Measurements from ENCODE around the gene RGL1. TPM values are rescaled to one million over a fixed set of nuclear protein-coding genes. Genes with fewer than 3 reads are reported as not detected.

RGL1 gene
- total RNA-seq, 3 donors from 2014 or later (not counting 1 experiment from before 2014, with no cell fraction given) = 0.16 to 0.52 (median 0.40) TPM

- H3K9me3 ChIP-seq (ENCODE audit: control insufficient read depth, insufficient read depth, low read length) = no peaks in the 10 kb centered on the region
- H3K27me3 ChIP-seq (ENCODE audit: control insufficient read depth, insufficient read depth, low read length) = no peaks in the 10 kb centered on the region
- no peaks in the 10 kb centered on the region for H3K9me3 Mint-ChIP-seq
- intact Hi-C loops (cut with micrococcal nuclease) = no loop called here
- no peaks in the 10 kb centered on the region for H3K36me3 Mint-ChIP-seq
- H3K27ac ChIP-seq (ENCODE audit: low read length) = no peak overlapping the region
- ATAC-seq (no peak), DNase-seq (no peak)
- H3K27ac Mint-ChIP-seq = no peak overlapping the region
- no peak overlapping the region for H3K4me3 Mint-ChIP-seq
- no peak overlapping the region for H3K4me3 ChIP-seq (ENCODE audit: low read length)
- H3K4me1 Mint-ChIP-seq = no peaks in the 10 kb centered on the region
- TF ChIP-seq, protein P1, sequence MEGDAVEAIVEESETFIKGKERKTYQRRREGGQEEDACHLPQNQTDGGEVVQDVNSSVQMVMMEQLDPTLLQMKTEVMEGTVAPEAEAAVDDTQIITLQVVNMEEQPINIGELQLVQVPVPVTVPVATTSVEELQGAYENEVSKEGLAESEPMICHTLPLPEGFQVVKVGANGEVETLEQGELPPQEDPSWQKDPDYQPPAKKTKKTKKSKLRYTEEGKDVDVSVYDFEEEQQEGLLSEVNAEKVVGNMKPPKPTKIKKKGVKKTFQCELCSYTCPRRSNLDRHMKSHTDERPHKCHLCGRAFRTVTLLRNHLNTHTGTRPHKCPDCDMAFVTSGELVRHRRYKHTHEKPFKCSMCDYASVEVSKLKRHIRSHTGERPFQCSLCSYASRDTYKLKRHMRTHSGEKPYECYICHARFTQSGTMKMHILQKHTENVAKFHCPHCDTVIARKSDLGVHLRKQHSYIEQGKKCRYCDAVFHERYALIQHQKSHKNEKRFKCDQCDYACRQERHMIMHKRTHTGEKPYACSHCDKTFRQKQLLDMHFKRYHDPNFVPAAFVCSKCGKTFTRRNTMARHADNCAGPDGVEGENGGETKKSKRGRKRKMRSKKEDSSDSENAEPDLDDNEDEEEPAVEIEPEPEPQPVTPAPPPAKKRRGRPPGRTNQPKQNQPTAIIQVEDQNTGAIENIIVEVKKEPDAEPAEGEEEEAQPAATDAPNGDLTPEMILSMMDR (IDR thresholded peaks at IDR 0.05) = no peak
- 87% methylated on average over 9 of the region's 9 CpGs for WGBS (ENCODE audit: insufficient coverage)
- H3K4me1 ChIP-seq (ENCODE audit: control insufficient read depth, insufficient read depth, low read length) = no peaks in the 10 kb centered on the region
- H3K36me3 ChIP-seq (ENCODE audit: control insufficient read depth, insufficient read depth, low read length) = no peaks in the 10 kb centered on the region
- H3K27me3 Mint-ChIP-seq (ENCODE audit: low read depth in 2 of 2) = peaks cover 14 to 16% of the 10 kb centered on the region in 2 donors
Observed at GRCh38 chr1:183812686-183813569, 8.0 kb downstream of the RGL1 start.

GRCh38 chr1:183814121-183814681 lies 9.3 kb downstream of the RGL1 start:
- Mint-ChIP-seq H3K27me3 (ENCODE audit: low read depth in 2 of 2) (peaks cover 8 to 10% of the 10 kb centered on the region in 2 donors), H3K27ac (no peak overlapping the region), H3K4me1 (no peaks in the 10 kb centered on the region), H3K36me3 (no peaks in the 10 kb centered on the region), H3K4me3 (no peak overlapping the region), H3K9me3 (no peaks in the 10 kb centered on the region)
- no peaks in the 10 kb centered on the region for H3K27me3 ChIP-seq (ENCODE audit: control insufficient read depth, insufficient read depth, low read length)
- no peak for DNase-seq
- no peak overlapping the region for H3K4me3 ChIP-seq (ENCODE audit: low read length)
- no peaks in the 10 kb centered on the region for H3K4me1 ChIP-seq (ENCODE audit: control insufficient read depth, insufficient read depth, low read length)
- TF ChIP-seq, protein P1 (IDR thresholded peaks at IDR 0.05) = no peak
- intact Hi-C loops (cut with micrococcal nuclease) = no loop called here
- H3K9me3 ChIP-seq (ENCODE audit: control insufficient read depth, insufficient read depth, low read length) = no peaks in the 10 kb centered on the region
- no peak overlapping the region for H3K27ac ChIP-seq (ENCODE audit: low read length)
- no CpG with 5 or more reads among the region's 1 CpG for WGBS (ENCODE audit: insufficient coverage)
- ATAC-seq = no peak
- no peaks in the 10 kb centered on the region for H3K36me3 ChIP-seq (ENCODE audit: control insufficient read depth, insufficient read depth, low read length)

DNA sequence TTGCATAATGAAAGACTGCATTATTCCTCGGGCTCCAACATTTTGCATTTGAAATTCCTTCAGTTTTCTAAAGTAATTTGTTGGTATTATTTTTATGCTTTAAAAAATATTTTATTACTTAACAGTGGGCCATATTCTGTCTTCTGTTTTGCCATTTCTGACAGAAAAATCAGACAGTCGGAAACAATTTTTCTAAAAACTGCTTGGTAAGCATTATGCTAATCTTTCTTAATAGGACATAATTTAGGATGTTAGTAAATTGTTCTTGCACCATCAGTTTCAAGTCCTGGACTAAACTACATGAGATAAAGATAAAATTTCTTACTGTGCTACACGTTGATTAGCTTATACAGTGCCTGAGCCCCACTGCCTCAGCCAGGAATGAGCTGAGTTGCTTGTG lies 11.2 kb downstream of the RGL1 start:
- no peaks in the 10 kb centered on the region for H3K27me3 ChIP-seq (ENCODE audit: control insufficient read depth, insufficient read depth, low read length)
- 93% methylated on average over 2 of the region's 3 CpGs for WGBS (ENCODE audit: insufficient coverage)
- DNase-seq (no peak), ATAC-seq (no peak)
- peaks cover 6 to 10% of the 10 kb centered on the region in 2 donors for H3K27me3 Mint-ChIP-seq (ENCODE audit: low read depth in 2 of 2)
- no peak overlapping the region for H3K27ac Mint-ChIP-seq
- intact Hi-C loops (cut with micrococcal nuclease) = no loop called here
- TF ChIP-seq, protein P1 (IDR thresholded peaks at IDR 0.05) = no peak
- no peak overlapping the region for H3K4me3 ChIP-seq (ENCODE audit: low read length)
- no peaks in the 10 kb centered on the region for H3K9me3 ChIP-seq (ENCODE audit: control insufficient read depth, insufficient read depth, low read length)
- H3K27ac ChIP-seq (ENCODE audit: low read length) = no peak overlapping the region
- H3K9me3 Mint-ChIP-seq = no peaks in the 10 kb centered on the region
- no peaks in the 10 kb centered on the region for H3K36me3 ChIP-seq (ENCODE audit: control insufficient read depth, insufficient read depth, low read length)
- no peaks in the 10 kb centered on the region for H3K4me1 ChIP-seq (ENCODE audit: control insufficient read depth, insufficient read depth, low read length)
- H3K4me3 Mint-ChIP-seq = no peak overlapping the region
- H3K4me1 Mint-ChIP-seq = no peaks in the 10 kb centered on the region
- H3K36me3 Mint-ChIP-seq = no peaks in the 10 kb centered on the region

Measured in natural killer cell (primary cell).